DMS114 treated with DMSO at 0.1 percent for 48 hours (cell line): ENCODE data around the gene LEP.

Experiments used
- DNase-seq: peaks from one replicate; lab custom pipeline; 2025; ENCODE audit not compliant: unreplicated experiment; lab: John Stamatoyannopoulos, UW

Gene LEP

DNA sequence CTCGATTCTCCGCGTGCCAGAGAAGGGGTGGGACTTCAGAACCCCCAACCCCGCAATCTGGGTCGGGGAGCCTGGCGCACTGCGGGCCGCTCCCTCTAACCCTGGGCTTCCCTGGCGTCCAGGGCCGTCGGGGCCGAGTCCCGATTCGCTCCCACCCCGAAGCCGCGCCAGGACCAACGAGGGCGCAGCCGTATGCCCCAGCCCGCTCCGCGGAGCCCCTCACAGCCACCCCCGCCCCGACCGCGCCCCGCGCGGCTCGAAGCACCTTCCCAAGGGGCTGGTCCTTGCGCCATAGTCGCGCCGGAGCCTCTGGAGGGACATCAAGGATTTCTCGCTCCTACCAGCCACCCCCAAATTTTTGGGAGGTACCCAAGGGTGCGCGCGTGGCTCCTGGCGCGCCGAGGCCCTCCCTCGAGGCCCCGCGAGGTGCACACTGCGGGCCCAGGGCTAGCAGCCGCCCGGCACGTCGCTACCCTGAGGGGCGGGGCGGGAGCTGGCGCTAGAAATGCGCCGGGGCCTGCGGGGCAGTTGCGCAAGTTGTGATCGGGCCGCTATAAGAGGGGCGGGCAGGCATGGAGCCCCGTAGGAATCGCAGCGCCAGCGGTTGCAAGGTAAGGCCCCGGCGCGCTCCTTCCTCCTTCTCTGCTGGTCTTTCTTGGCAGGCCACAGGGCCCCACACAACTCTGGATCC, at the start of gene LEP:
LEP (plus strand) TSS at position 583 of the 691 bp plus-strand sequence. CDS start 10,741 bp downstream, outside the sequence.
- DNase-seq: no peak

DNA sequence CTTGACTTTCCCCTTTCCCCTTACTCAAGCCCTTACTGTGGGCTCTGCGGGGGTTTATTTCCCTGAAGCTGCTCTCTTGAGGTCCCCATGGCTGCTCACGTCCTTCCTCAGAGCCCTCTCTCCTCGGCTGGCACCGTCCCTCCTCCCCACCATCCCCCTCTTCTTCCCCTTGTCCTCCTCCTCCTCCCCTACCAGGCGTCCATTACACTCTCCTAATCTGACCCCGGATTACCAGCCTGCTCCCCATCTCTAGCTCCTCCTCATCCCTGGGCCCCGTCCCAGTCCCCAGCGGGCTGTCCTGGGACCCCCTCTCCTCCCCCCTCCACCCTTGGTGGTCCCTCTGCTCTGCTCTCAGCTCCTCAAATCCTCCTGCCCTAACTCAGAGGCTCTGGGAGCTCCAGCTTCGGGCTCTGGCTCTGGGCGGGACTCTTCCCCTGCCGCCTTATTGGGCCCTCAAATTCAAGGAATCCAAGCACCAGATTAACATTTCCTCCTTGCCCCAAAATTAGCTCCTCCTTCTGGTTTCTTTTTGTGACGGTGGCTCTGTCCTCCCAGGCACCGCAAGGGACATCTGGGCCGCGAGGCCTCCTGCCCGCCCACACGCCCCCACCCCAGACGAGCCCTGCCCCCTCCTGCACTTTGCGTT, 48.5 kb upstream of the LEP start:
- no peak for DNase-seq

DNA sequence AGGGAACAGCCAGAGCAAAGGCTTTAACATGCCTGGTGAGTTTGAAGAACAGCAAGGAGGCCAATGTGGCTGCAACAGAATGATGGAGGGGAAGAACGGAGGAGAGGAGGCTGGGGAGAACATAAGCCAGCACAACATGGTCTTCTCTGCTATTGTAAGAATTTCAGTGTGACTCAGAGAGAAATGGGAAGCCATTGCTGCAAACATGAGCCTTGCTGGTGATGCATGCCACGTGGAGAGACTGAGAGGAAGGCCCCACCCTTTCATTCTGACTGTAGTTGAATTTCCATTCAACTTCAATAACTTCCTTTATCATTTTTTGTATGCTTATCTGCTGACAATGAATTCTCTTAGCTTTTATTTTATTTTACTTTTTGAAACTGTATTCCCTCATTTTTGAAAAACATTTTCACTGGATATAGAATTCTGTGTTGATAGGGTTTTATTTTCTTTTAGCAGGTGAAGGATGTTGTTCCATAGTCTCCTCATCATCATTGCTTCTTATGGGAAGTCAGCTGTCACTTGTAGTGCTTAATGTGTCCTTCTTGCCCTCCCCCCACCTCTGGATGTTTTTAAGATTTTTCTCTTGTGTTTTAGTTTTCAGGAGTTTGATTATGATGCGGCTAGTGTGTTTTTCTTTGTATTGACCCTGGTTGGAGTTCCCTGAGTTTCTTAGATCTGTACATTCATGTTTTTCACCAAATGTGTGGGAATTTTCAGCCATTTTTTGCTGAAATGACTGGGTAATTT, 46.4 kb upstream of the LEP start:
- no peak for DNase-seq

DNA sequence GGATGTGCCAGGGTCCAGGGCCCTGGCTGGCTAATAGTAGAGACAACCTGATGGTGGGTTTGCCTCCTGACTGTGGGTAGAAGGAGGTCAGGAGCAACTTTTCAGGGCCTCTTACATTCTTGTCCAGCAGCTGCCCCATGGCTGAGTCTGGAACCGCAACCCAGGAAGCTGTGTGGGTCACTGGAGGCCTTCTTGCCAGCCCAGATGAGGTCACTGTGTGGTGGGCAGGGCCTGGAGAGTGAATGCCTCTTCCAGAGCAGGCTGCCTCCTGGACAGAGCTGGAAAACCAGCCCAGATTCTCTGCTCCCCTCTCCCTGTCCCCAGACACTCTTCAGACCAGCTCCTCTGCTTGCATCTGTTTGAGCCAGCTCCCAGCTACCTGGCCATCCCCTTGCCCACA, 43.5 kb upstream of the LEP start:
- no peak for DNase-seq

DNA sequence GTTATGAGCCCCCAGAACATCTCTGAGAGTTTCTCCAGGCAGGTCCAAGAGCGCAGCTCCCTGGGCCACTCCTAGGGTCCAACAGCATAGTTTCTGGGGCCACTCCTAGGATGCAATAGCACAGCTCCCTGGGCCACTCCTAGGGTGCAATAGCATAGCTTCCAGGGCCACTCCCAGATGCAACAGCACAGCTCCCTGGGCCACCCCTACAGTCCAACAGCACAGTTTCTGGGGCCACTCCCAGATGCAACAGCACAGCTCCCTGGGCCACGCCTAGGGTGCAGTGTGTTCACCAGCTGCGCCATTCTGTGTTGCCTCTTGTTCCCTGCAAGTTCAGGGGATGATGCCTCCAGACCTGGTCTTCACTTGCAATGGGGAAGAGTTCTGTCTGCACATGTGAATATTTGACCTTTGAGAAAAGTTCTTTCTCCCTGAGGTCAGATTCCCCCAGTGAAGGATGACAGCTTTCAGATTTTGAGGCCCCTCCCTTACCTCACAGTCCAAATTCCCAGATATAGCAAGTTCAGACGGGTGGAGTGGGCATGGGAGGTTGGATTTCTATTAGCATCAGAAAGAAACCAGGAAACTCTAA, 43.0 kb upstream of the LEP start:
- DNase-seq: no peak

GRCh38 chr7:128200376-128200775, 40.7 kb upstream of the LEP start:
- no peak for DNase-seq

DNA sequence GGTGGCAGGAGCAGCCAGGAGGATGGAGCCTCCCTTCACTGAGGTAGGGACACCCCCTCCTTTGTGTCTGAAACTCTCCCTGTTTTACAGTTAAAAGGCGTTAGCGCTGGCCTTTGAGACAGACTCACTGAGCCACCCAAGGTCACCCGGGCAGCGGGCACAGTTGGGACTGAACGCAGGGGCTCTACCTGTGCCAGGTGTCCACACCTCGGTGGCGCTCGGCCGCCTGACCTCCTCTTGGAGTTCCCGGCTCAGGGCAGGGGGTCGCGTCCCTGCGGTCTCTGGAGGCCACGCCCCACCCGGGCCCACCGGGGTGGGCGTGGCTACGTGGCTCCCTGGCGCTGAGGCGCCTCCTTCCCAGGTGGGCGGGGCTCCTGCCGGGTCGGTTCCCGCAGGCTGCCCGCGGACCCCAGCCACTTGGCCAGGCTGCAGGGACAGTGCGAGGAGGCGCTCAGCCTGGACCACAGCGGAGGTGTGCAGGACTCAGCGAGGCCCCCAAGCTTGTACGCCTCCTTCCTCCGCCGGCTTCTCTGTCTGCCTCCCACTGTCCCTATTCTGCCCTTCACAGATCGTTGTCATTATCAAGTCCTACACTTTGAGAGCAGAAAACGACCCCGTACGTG, 39.9 kb upstream of the LEP start:
- DNase-seq: no peak

DNA sequence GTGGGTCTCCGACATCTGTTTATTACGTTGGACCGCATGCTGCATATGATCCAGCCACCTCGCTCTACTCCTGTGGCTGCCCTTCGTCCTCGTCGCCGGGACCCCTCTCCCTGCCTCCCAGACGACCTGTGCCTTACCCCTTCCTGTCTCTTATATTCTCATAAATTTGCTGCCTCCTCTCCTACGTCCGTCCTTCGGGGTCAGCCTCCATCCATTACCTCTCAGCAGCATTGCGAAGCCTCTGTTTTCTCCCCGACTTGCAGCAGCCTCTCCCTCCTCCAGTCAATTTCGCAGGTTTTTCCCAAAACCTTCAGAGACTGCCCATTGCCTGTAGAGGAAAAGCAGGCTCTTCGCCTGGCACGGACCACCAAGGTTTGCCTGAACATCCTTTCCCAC, 39.4 kb upstream of the LEP start:
- DNase-seq: no peak

DNA sequence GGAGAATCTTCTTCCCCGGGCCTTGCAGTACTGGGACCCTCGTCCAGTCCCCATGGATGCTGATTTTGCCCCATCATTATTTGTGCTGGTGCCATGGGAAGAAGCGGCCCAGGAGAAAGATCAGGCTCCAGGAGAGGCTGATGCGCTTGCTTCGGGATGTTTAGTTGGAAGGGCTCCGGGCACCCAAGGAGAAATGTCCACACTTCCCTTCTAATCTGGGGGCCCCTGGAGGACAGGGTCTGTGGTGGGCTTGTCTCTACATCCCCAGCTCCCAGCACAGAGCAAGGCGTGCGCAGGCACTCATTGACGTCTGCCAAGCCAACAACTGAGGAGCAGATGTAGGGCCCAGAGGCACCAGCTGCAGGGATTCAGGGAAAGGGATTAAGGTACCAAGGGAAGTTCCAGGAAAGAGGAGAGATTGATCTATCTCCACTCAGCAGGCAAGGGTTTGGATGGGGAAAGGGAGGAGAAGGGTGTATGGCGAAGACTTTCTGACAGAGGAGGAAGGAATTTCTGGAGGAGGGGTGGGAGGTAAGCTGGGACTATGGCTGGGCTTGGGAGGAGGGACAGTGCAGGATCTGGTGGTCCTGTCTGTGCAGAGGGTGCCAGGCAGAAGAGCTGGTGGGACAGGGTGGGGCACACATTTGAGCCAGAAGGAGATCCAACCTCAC, 38.7 kb upstream of the LEP start:
- no peak for DNase-seq

DNA sequence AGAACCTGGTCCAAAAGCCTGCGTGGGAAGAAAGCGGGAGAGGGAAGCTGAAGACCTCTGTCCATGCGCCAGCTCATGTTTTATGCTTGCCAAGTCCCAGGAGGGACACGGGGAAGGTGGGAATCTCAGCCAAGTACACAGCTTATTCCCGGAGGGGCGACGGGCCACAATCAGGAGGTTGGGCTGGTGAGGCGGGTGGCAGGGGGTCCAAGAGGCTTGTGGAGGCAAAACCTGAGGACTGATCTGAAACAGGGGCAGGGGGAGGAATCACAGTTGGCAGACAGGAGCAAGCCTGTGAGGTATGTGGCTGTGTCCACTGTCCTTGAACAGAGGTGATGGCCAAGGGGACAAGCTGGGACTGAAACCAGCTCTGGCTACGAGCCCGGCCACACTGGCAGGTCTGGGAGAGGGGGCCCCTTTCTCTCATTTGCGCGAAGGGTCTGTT, 38.0 kb upstream of the LEP start:
- DNase-seq: no peak

DNA sequence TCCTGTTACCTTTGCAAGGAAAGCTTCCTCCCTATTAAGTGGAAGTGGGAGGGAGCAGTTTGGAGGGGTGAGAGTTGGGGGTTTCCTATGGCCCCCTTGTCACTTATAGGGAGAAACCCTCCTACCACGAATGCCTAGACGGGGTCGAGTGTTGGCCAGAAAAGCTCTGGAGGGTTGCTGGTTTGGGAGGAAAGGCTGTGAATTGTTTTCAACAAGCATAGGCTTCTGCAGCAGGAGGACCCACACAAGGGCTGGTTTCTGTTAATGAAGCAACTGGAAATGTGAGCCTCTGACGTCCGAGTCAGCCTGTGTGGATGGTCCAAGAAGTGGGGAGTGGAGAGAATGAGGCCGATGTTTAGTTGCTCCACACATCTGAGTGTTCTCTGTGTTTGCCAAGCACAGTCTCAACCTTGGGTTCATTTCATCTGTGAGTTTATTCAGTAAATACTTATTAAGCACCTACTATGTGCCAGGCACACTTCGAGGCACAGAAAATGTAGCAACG, 37.3 kb upstream of the LEP start:
- no peak for DNase-seq

GRCh38 chr7:128204455-128204854, 36.6 kb upstream of the LEP start:
- no peak for DNase-seq

GRCh38 chr7:128205068-128205467, 36.0 kb upstream of the LEP start:
- no peak for DNase-seq

DNA sequence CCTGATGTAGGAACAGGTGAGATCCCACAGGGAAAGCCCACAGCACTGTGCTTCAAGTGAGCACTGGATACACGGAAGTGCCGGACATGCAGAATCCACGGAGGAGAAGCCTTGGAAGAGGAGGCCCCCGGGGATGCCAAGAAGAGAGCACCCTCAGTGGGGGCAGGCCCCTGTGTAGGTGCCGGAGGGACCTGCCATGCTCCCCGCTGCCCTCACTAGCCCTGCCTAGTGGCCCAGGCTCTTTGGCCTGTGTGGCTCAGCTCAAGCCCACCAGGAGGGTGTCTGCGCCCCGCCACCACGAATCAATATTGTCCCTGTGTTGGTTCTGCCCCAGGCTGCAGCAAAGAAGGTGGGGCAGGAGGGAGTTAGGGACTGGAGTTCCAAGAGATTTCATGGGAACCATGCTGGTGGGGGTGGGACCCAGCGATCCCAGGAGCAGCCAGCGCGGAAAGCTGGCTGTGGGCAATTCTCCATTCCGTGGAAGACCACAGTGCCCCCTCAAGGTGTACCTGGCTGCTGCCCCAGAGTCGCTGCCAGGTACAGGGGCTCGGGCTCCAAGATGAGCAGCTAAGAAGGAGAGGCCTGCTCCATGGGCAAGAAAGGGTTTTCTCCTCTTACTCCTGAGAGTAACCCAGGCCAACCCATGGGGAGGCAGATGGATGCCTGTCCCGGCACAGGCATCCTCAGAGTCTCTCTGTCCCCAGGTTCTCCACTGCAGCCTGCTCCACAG, 34.9 kb upstream of the LEP start:
- no peak for DNase-seq

GRCh38 chr7:128206747-128207500, 34.2 kb upstream of the LEP start:
- DNase-seq: no peak

DNA sequence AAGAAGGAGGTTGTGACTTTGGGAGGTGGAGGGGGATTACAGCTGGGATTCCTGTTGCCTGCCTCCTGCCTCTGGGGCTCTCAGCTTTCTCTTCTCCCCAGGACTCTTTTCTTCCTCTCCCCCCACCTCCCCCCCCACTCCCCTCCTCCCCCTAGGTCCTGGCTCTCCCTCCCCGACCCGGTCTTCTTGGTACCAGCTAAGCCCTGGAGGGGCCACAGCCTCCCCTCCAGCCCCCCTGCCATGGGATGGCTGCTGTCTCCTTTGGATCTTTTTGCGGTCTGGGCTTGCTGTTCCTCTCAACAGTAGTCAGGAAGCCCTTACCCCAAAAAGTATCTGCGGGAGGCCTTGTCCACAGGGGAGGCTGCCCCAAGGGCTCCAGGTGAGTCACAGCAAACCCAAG, 33.5 kb upstream of the LEP start:
- no peak for DNase-seq

- DNase-seq: peak; percentile 57
These were observed 31.6 kb upstream of the LEP start for GRCh38 chr7:128209229-128210035.

DNA sequence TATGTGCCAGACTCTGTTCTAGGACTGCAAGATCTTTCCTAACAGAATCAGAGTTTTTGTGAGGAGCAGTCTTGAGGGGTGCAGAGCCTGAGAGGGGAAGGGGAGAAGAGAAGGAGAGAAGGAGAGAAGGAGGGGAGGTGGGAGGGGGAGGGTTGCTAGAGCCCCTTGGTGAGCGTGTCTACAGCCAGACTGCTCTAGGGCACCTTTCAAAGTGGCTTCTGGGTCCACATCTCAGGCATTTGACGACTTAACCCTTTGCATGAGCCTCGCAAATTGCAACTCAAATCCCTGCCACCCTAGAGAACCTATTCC, 31.1 kb upstream of the LEP start:
- no peak for DNase-seq
